ENCODE data around the gene EDC4.

DNA sequence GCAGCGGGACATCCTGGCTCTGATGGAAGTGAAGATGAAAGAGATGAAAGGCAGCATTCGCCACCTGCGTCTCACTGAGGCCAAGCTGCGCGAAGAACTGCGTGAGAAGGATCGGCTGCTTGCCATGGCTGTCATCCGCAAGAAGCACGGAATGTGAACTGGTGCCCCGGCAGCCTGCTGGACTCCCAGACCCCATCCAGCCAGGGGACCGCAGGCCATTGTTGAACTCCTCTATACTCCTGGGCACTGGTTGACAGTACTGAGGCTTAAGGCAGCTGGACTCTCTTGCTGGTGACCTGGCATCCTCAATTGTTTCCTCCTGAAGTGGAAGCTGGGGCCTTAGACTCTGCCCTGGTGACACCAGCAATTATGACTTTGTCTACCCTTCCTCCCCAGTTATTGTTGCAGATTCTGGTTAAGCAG is 29.5 kb upstream of the EDC4 start:
- TF ChIP-seq, protein P1, sequence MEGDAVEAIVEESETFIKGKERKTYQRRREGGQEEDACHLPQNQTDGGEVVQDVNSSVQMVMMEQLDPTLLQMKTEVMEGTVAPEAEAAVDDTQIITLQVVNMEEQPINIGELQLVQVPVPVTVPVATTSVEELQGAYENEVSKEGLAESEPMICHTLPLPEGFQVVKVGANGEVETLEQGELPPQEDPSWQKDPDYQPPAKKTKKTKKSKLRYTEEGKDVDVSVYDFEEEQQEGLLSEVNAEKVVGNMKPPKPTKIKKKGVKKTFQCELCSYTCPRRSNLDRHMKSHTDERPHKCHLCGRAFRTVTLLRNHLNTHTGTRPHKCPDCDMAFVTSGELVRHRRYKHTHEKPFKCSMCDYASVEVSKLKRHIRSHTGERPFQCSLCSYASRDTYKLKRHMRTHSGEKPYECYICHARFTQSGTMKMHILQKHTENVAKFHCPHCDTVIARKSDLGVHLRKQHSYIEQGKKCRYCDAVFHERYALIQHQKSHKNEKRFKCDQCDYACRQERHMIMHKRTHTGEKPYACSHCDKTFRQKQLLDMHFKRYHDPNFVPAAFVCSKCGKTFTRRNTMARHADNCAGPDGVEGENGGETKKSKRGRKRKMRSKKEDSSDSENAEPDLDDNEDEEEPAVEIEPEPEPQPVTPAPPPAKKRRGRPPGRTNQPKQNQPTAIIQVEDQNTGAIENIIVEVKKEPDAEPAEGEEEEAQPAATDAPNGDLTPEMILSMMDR (IDR thresholded peaks at IDR 0.05; ENCODE audit: insufficient read depth, low read length, poor library complexity, severe bottlenecking) = no peak
- no peak for TF ChIP-seq EZH2phosphoT487 (conservative IDR thresholded peaks at IDR 0.05; ENCODE audit: low read length)

Measured in SU-DHL-6 (cell line).